ENCODE data around the gene SLC38A3.

The SLC38A3 gene

GRCh38 chr3:50169232-50169832, 35.7 kb upstream of the SLC38A3 start:
- DNase-seq (ENCODE audit: low read depth), result no peak

GRCh38 chr3:50169858-50170257, 35.2 kb upstream of the SLC38A3 start:
- DNase-seq (ENCODE audit: low read depth), result no peak

- peak; percentile 54 for DNase-seq (ENCODE audit: low read depth)
Measured at GRCh38 chr3:50170689-50171088, 34.4 kb upstream of the SLC38A3 start.

GRCh38 chr3:50171540-50172301, 33.4 kb upstream of the SLC38A3 start:
- no peak for DNase-seq (ENCODE audit: low read depth)

- DNase-seq (ENCODE audit: low read depth), result no peak
Measured at GRCh38 chr3:50172626-50173220, 32.3 kb upstream of the SLC38A3 start.

- DNase-seq (ENCODE audit: low read depth), result no peak
Measured at GRCh38 chr3:50173685-50174516, 31.2 kb upstream of the SLC38A3 start.

GRCh38 chr3:50174517-50174895, 30.6 kb upstream of the SLC38A3 start:
- DNase-seq (ENCODE audit: low read depth), result no peak

- DNase-seq (ENCODE audit: low read depth), result no peak
Measured at GRCh38 chr3:50174947-50175524, 30.0 kb upstream of the SLC38A3 start.

- no peak for DNase-seq (ENCODE audit: low read depth)
Measured at GRCh38 chr3:50177346-50177745, 27.7 kb upstream of the SLC38A3 start.

GRCh38 chr3:50179710-50180109, 25.4 kb upstream of the SLC38A3 start:
- peak; percentile 31 for DNase-seq (ENCODE audit: low read depth)

- DNase-seq (ENCODE audit: low read depth), result no peak
Measured at GRCh38 chr3:50181985-50182384, 23.1 kb upstream of the SLC38A3 start.

- no peak for DNase-seq (ENCODE audit: low read depth)
Measured at GRCh38 chr3:50182533-50183099, 22.5 kb upstream of the SLC38A3 start.

- DNase-seq (ENCODE audit: low read depth), result no peak
Measured at GRCh38 chr3:50183755-50184154, 21.3 kb upstream of the SLC38A3 start.

- DNase-seq (ENCODE audit: low read depth), result no peak
Measured at GRCh38 chr3:50184242-50184978, 20.7 kb upstream of the SLC38A3 start.

GRCh38 chr3:50185230-50185629, 19.8 kb upstream of the SLC38A3 start:
- no peak for DNase-seq (ENCODE audit: low read depth)

GRCh38 chr3:50186096-50186495, 19.0 kb upstream of the SLC38A3 start:
- DNase-seq (ENCODE audit: low read depth), result no peak

GRCh38 chr3:50187750-50188149, 17.3 kb upstream of the SLC38A3 start:
- no peak for DNase-seq (ENCODE audit: low read depth)

GRCh38 chr3:50189274-50189673, 15.8 kb upstream of the SLC38A3 start:
- DNase-seq (ENCODE audit: low read depth), result peak; percentile 78

- DNase-seq (ENCODE audit: low read depth), result no peak
Measured at GRCh38 chr3:50189989-50190388, 15.1 kb upstream of the SLC38A3 start.

GRCh38 chr3:50190936-50191660, 14.0 kb upstream of the SLC38A3 start, which contains the start of gene GNAT1:
TSS of gene GNAT1 (plus strand) at chr3:50191610. CDS start at chr3:50191726, 116 bp downstream.
- DNase-seq (ENCODE audit: low read depth), result no peak
